ENCODE data around the gene TOX2.

TOX2 gene

GRCh38 chr20:43963233-43963632 lies 48.6 kb downstream of the TOX2 start:
- in situ Hi-C loops (cut with MboI; ENCODE audit: low sequenced_read_pairs, unreplicated experiment), result no loop called here
- TF ChIP-seq, protein P1, sequence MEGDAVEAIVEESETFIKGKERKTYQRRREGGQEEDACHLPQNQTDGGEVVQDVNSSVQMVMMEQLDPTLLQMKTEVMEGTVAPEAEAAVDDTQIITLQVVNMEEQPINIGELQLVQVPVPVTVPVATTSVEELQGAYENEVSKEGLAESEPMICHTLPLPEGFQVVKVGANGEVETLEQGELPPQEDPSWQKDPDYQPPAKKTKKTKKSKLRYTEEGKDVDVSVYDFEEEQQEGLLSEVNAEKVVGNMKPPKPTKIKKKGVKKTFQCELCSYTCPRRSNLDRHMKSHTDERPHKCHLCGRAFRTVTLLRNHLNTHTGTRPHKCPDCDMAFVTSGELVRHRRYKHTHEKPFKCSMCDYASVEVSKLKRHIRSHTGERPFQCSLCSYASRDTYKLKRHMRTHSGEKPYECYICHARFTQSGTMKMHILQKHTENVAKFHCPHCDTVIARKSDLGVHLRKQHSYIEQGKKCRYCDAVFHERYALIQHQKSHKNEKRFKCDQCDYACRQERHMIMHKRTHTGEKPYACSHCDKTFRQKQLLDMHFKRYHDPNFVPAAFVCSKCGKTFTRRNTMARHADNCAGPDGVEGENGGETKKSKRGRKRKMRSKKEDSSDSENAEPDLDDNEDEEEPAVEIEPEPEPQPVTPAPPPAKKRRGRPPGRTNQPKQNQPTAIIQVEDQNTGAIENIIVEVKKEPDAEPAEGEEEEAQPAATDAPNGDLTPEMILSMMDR (IDR thresholded peaks at IDR 0.05; ENCODE audit: borderline replicate concordance, control extremely low read depth, extremely low read depth, insufficient read depth, missing control alignments), result no peak

DNA sequence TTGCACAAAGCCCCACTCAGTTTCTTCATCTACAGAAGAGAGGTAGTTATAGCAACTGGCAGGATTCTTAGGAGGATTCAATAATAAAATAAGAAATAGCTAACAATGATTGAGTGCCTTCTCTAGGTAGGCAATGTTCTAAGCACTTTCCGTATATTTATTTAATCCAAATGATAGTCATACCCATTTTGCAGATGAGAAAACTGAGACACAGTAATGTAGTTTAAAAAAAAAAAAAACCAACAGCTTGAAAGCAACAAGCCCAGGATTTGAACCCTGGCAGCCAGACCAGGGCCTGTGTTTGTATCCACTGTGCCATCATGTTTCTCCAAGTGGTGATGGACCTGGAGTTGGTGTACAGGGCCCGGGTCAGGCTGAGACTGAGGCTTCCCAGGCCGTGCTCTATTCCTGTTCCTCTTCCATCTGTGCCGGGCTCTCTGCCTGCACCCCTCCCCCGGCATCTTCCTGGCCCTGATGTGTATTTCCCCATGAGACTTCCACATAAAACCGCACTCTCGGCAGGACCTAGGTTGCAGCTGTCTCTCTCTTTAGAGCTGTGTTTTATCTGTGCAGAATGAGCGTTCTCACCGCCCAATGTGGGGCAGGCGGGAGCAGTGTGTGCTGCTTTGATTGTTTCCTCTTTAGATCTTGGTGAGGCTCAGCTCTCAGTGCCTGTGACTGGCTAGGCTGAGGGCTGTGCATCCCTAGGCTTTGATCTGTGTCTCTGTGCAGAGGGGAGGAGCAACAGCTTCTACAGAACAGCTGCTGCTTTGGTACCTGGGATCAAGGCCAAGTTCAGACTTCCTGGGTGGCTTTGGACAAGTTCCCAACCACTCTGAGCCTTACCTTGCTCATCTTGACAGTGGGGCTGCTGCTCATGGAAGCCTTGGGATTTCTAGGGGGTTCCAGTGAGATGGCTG lies 49.5 kb downstream of the TOX2 start:
- TF ChIP-seq, protein P1 (IDR thresholded peaks at IDR 0.05; ENCODE audit: borderline replicate concordance, control extremely low read depth, extremely low read depth, insufficient read depth, missing control alignments), result no peak
- in situ Hi-C loops (cut with MboI; ENCODE audit: low sequenced_read_pairs, unreplicated experiment), result no loop called here
- no peak for DNase-seq (ENCODE audit: low spot score)

More at GRCh38 chr20:43963233-43963632, 48.6 kb downstream of the TOX2 start:
- no peak for DNase-seq (ENCODE audit: low spot score)

DNA sequence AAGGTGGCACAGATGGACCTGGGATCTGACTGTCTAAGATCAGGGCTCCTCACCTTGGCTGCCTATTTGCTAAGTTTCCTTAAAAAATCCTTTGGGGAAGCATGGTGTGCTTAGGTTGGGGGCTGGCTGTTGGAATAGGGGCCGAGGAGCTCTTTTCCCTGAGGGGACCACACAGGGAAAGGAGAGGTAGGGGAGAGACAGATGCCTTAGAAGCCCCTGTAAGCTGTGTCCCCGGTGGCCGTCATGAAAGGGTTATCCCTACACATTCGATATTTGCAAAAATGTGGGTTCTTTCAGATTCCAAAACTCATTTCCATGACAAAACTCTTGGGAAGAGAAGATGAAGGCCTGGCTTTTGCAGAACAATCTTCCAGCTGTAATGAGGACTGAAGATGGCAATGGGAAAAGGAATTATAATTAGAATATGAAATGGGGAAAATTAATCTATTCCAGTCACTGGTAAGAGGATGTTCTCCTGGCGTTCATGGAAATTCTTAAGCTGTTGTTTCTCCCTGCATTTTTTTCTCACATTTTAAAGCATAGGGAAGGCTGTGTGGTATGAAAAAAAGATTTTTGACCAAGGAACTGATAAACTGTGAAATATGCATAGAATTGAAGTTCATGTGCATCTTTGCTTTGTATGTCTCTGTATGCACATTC lies 53.8 kb downstream of the TOX2 start:
- in situ Hi-C loops (cut with MboI; ENCODE audit: low sequenced_read_pairs, unreplicated experiment), result no loop called here
- TF ChIP-seq, protein P1 (IDR thresholded peaks at IDR 0.05; ENCODE audit: borderline replicate concordance, control extremely low read depth, extremely low read depth, insufficient read depth, missing control alignments), result no peak
- no peak for DNase-seq (ENCODE audit: low spot score)

- no peak for DNase-seq (ENCODE audit: low spot score)
- in situ Hi-C loops (cut with MboI; ENCODE audit: low sequenced_read_pairs, unreplicated experiment), result no loop called here
- TF ChIP-seq, protein P1 (IDR thresholded peaks at IDR 0.05; ENCODE audit: borderline replicate concordance, control extremely low read depth, extremely low read depth, insufficient read depth, missing control alignments), result no peak
These were observed 54.4 kb downstream of the TOX2 start for GRCh38 chr20:43969028-43969447.

DNA sequence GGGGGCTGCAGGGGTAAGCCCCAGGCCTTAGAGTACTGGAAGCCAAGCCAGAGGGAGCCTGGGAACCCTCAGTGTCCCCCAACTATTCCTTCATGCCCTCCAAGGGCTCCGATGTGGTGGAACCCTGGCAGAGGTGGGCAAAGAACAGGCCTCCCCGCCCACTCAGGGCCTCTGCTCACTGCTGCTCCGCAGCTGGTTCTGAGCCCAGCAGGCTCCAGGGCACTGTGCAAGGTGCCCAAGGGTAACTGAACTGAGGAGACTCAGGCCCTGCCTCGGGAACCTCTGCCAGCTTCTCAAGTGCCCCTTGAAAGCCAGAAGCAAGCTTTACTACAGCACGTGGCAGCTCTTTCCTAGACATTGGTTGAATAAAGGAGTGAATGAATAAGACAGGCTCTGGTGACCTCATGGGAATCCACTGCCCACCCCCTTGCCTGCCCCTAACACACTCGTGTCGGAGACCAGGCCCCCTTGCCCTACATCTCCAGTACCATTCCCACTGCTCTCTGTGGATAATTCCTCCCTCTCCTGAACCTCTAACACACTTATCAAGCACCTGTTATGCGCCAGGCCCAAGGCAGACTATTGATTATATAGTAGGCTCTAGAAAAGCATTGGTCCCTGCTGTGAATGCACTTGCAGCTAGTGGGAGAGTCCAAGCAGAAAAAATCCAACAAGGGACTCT lies 55.0 kb downstream of the TOX2 start:
- DNase-seq (ENCODE audit: low spot score), result no peak
- in situ Hi-C loops (cut with MboI; ENCODE audit: low sequenced_read_pairs, unreplicated experiment), result no loop called here

DNA sequence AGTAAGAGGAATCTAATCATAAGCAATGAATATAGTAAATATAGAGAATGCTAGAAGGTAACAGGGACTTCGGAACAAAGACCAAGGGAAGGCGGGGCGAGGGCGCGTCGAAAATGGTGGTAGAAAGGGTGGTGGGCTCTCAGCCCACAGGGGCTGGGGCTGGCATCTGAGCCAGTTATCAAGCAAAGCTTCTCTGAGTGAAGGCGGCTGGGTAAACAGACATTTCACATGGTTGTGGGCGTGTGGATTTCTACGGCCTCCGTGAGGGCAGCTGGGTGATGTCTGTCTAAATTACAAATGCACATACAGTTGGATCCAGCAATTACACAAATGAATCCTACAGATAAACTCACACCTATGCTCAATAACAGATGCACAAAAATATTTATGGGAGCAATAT lies 56.6 kb downstream of the TOX2 start:
- in situ Hi-C loops (cut with MboI; ENCODE audit: low sequenced_read_pairs, unreplicated experiment), result no loop called here
- TF ChIP-seq, protein P1 (IDR thresholded peaks at IDR 0.05; ENCODE audit: borderline replicate concordance, control extremely low read depth, extremely low read depth, insufficient read depth, missing control alignments), result no peak

More for the DNA sequence above, 55.0 kb downstream of the TOX2 start:
- TF ChIP-seq, protein P1 (IDR thresholded peaks at IDR 0.05; ENCODE audit: borderline replicate concordance, control extremely low read depth, extremely low read depth, insufficient read depth, missing control alignments), result no peak

More for the DNA sequence above, 56.6 kb downstream of the TOX2 start:
- no peak for DNase-seq (ENCODE audit: low spot score)

Data from GM13976 (cell line).